ENCODE data around the gene ADGRA3. TPM values are rescaled to one million over a fixed set of nuclear protein-coding genes. Genes with fewer than 3 reads are reported as not detected.
A peak's percentile ranks its signal among the peaks of the same experiment; 100 is the strongest.

The ADGRA3 gene
- total and polyA plus RNA-seq, 8 donors: 17.6 to 67.1 (median 63.5) TPM

DNA sequence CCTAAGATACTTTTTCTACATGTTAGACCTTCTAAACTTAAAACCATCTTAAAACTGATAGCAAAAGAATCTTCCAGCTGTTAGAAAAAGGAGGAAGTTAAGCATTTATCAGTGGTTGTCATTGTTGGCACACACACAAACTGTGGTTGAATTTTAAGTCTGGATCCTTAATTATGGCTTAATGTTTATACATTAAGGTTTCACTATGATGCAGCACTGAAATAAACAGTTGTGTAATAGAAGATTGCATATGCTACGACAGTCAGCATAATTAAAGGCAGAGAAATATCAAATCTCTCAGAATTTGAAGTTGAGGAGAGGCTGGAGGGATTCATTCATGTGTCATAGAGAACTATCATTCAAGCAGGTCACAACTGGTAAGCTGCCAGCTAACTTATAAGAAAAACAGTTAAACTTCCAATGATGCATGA, 32.3 kb downstream of the ADGRA3 start:
- Histone ChIP-seq H3K4me1 (peaks cover 0 to 17% of the 10 kb centered on the region in 2 donors), H3K9me3 (no peaks in the 10 kb centered on the region), H3K27ac (no peak overlapping the region), H3K36me3 (no peaks in the 10 kb centered on the region), H3K4me3 (no peak overlapping the region), H3K27me3 (no peaks in the 10 kb centered on the region)
- DNase-seq (peak in 2 of 4 donors; percentile 24 to 52), ATAC-seq (no peak)
- intact Hi-C loops (cut with DNase I): no loop called here
- TF ChIP-seq, protein P1, sequence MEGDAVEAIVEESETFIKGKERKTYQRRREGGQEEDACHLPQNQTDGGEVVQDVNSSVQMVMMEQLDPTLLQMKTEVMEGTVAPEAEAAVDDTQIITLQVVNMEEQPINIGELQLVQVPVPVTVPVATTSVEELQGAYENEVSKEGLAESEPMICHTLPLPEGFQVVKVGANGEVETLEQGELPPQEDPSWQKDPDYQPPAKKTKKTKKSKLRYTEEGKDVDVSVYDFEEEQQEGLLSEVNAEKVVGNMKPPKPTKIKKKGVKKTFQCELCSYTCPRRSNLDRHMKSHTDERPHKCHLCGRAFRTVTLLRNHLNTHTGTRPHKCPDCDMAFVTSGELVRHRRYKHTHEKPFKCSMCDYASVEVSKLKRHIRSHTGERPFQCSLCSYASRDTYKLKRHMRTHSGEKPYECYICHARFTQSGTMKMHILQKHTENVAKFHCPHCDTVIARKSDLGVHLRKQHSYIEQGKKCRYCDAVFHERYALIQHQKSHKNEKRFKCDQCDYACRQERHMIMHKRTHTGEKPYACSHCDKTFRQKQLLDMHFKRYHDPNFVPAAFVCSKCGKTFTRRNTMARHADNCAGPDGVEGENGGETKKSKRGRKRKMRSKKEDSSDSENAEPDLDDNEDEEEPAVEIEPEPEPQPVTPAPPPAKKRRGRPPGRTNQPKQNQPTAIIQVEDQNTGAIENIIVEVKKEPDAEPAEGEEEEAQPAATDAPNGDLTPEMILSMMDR (IDR thresholded peaks at IDR 0.05): no peak

GRCh38 chr4:22482250-22483127, 33.4 kb downstream of the ADGRA3 start:
- DNase-seq (no peak), ATAC-seq (no peak)
- no peaks in the 10 kb centered on the region for H3K36me3 ChIP-seq
- TF ChIP-seq, protein P1 (IDR thresholded peaks at IDR 0.05): no peak
- intact Hi-C loops (cut with DNase I): no loop called here
- H3K27ac ChIP-seq: no peak overlapping the region
- H3K27me3 ChIP-seq: no peaks in the 10 kb centered on the region
- no peaks in the 10 kb centered on the region for H3K9me3 ChIP-seq
- no peak overlapping the region for H3K4me3 ChIP-seq
- peaks cover 0 to 17% of the 10 kb centered on the region in 2 donors for H3K4me1 ChIP-seq

DNA sequence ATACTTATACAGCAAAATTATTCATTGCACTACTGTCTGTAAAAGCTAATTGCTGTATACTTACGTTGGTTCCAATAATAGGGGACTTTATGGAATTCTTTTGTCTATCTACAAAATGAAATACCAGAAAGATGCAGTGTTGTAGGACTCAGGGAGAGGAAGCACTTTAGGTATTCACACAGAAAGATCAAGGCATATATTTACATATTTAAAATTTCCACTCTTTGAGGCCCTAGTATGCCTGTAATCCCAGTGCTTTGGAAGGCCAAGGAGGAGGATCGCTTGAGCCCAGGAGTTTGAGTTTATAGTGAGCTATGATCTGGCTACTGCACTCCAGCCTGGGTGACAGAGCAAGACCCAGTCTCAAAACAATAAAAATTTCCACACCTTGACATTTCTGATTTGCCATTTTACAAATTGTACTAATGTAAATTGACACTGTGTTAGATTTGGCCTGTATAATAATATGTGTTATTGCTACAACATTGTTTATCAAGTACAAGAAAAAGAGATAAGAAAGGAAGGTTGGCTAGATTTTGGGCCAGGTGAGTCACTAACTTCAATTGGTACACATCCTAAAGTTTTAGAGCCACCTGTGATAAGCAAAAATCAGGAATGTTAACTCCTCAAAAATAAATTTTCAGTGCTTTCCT, 35.1 kb downstream of the ADGRA3 start:
- Histone ChIP-seq H3K27me3 (no peaks in the 10 kb centered on the region), H3K27ac (no peak overlapping the region), H3K9me3 (no peaks in the 10 kb centered on the region), H3K36me3 (no peaks in the 10 kb centered on the region), H3K4me1 (peaks cover 0 to 17% of the 10 kb centered on the region in 2 donors), H3K4me3 (no peak overlapping the region)
- TF ChIP-seq, protein P1 (IDR thresholded peaks at IDR 0.05): no peak
- DNase-seq (no peak), ATAC-seq (no peak)
- intact Hi-C loops (cut with DNase I): no loop called here

DNA sequence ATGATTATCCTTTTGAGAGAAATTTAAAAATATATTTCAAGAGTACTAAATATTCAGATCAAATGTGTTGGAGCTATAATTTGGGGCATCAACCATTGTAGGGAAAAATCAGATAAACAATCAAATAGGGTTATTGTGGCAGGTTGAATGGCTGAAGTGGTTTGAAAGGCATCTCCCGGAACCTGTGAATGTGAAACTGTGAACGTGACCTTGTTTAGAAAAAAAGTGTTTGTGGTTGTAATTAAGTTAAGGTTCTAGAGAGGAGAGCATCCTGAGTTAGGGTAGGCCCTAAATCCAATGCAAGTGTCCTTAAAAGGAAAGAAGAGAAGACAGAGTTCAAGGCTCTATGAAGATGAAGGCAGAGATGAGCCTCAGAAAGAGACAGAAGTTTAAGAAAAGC, 37.4 kb downstream of the ADGRA3 start:
- Histone ChIP-seq H3K36me3 (no peaks in the 10 kb centered on the region), H3K4me1 (peaks cover 0 to 9% of the 10 kb centered on the region in 2 donors), H3K4me3 (no peak overlapping the region), H3K27me3 (no peaks in the 10 kb centered on the region), H3K9me3 (no peaks in the 10 kb centered on the region), H3K27ac (no peak overlapping the region)
- TF ChIP-seq, protein P1 (IDR thresholded peaks at IDR 0.05): no peak
- ATAC-seq (no peak), DNase-seq (no peak)
- intact Hi-C loops (cut with DNase I): no loop called here

DNA sequence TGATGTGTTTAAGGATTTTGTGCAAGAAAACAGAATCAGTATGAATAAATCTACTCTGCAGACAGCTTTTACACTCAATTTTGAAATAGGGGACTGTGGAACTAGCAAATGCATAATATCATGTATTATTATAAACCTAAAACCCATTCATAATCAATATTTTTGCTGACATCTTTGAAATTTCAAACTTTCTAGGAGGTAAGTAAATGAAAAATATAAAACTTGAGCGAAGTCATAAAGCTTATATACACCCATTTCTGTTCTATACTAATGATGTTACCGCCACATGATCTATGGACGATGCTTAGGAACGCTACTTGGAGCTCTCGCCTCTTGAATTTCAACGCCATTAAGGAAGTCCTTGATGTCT, 38.1 kb downstream of the ADGRA3 start:
- Histone ChIP-seq H3K4me1 (peaks cover 0 to 3% of the 10 kb centered on the region in 2 donors), H3K4me3 (no peak overlapping the region), H3K27ac (no peak overlapping the region), H3K9me3 (no peaks in the 10 kb centered on the region), H3K27me3 (no peaks in the 10 kb centered on the region), H3K36me3 (no peaks in the 10 kb centered on the region)
- TF ChIP-seq, protein P1 (IDR thresholded peaks at IDR 0.05): no peak
- DNase-seq: no peak
- ATAC-seq: no peak
- intact Hi-C loops (cut with DNase I): no loop called here

Measured in left lung (tissue), 10 donors.